Liver (tissue), 9 donors: Measurements from ENCODE around the gene GALNT17. TPM values are rescaled to one million over a fixed set of nuclear protein-coding genes. Genes with fewer than 3 reads are reported as not detected.

Experiments used
- DNase-seq: peaks from one replicate; pipeline ENCODE4 v3.0.0-alpha.2; 2017; ENCODE audit warnings: low spot score
- H3K27ac ChIP-seq, 2 donors: one replicate each; pipeline ENCODE4 v1.7.0; 2013; ENCODE audit warnings: inconsistent platforms in 2 of 2, low read length in 2 of 2, control low read depth in 1 of 2, low read depth in 1 of 2, mild to moderate bottlenecking in 1 of 2
- H3K27me3 ChIP-seq, 4 donors: one replicate each; pipeline versions ENCODE4 v1.6.1 to v1.7.0; 2013; ENCODE audit warnings: low read length in 3 of 4, inconsistent platforms in 1 of 4, mild to moderate bottlenecking in 1 of 4, moderate library complexity in 1 of 4; ENCODE audit not compliant: control insufficient read depth in 4 of 4, insufficient read depth in 4 of 4
- H3K36me3 ChIP-seq, 4 donors: one replicate each; pipeline versions ENCODE4 v1.6.1 to v1.7.0; 2013; ENCODE audit warnings: low read length in 3 of 4, mild to moderate bottlenecking in 3 of 4, low read depth in 1 of 4, moderate library complexity in 1 of 4; ENCODE audit not compliant: control insufficient read depth in 4 of 4, insufficient read depth in 3 of 4
- H3K4me1 ChIP-seq, 4 donors: one replicate each; pipeline versions ENCODE4 v1.6.1 to v1.7.0; 2013; ENCODE audit warnings: low read length in 3 of 4, mild to moderate bottlenecking in 3 of 4, moderate library complexity in 1 of 4; ENCODE audit not compliant: control insufficient read depth in 4 of 4, insufficient read depth in 4 of 4
- H3K4me3 ChIP-seq, 3 donors: one replicate each; pipeline versions ENCODE4 v1.6.1 to v1.7.0; 2013; ENCODE audit warnings: low read length in 3 of 3, control low read depth in 1 of 3, low read depth in 1 of 3, mild to moderate bottlenecking in 1 of 3
- H3K9ac ChIP-seq, 2 donors: one replicate each; pipeline ENCODE4 v1.7.0; 2013; ENCODE audit warnings: low read length in 2 of 2, mild to moderate bottlenecking in 2 of 2, moderate library complexity in 2 of 2, control low read depth in 1 of 2, low read depth in 1 of 2
- H3K9me3 ChIP-seq, 4 donors: one replicate each; pipeline versions ENCODE4 v1.6.1 to v1.7.0; 2013; ENCODE audit warnings: low read length in 3 of 4; ENCODE audit not compliant: control insufficient read depth in 4 of 4
- ATF3 ChIP-seq: IDR thresholded peaks from 2 replicates; pipeline ENCODE4 v1.6.1; 2016; ENCODE audit warnings: antibody characterized with exemption
- CTCF ChIP-seq: fragments of 150-350 bp; IDR thresholded peaks from 2 replicates; pipeline ENCODE4 v1.5.1; 2017; ENCODE audit warnings: improper control_type of control experiment, low read depth, low read length; ENCODE audit not compliant: missing input control
- FOXA1 ChIP-seq: IDR thresholded peaks from 2 replicates; pipeline ENCODE4 v1.6.1; 2016; ENCODE audit warnings: antibody characterized with exemption
- FOXA2 ChIP-seq: IDR thresholded peaks from 2 replicates; pipeline ENCODE4 v1.6.1; 2016; ENCODE audit warnings: antibody characterized with exemption
- GABPA ChIP-seq, 2 donors: IDR thresholded peaks in 1 of 2; conservative IDR thresholded peaks in 1 of 2; 2 replicates each; pipeline ENCODE4 v1.6.1; 2016; ENCODE audit warnings: antibody characterized with exemption in 2 of 2, mild to moderate bottlenecking in 1 of 2, moderate library complexity in 1 of 2
- HNF4G ChIP-seq: IDR thresholded peaks from 2 replicates; pipeline ENCODE4 v1.6.1; 2016; ENCODE audit warnings: antibody characterized with exemption
- JUND ChIP-seq, 2 donors: IDR thresholded peaks; 2 replicates each; pipeline ENCODE4 v1.6.1; 2016; ENCODE audit warnings: antibody characterized with exemption in 2 of 2
- MAX ChIP-seq: IDR thresholded peaks from 2 replicates; pipeline ENCODE4 v1.6.1; 2016; ENCODE audit warnings: antibody characterized with exemption
- NR2F2 ChIP-seq: IDR thresholded peaks from 2 replicates; pipeline ENCODE4 v1.6.1; 2016; ENCODE audit warnings: antibody characterized with exemption
- RAD21 ChIP-seq, 2 donors: IDR thresholded peaks; 2 replicates each; pipeline ENCODE4 v1.6.1; 2016; ENCODE audit warnings: antibody characterized with exemption in 2 of 2, mild to moderate bottlenecking in 2 of 2
- REST ChIP-seq: IDR thresholded peaks from 2 replicates; pipeline ENCODE4 v1.6.1; 2016; ENCODE audit warnings: antibody characterized with exemption, mild to moderate bottlenecking
- RXRA ChIP-seq, 2 donors: IDR thresholded peaks; 2 replicates each; pipeline ENCODE4 v1.6.1; 2017 to 2018; ENCODE audit warnings: antibody characterized with exemption in 2 of 2, mild to moderate bottlenecking in 1 of 2
- TAF1 ChIP-seq: conservative IDR thresholded peaks from 2 replicates; pipeline ENCODE4 v1.6.1; 2016; ENCODE audit warnings: antibody characterized with exemption, mild to moderate bottlenecking
- ZBTB33 ChIP-seq: IDR thresholded peaks from 2 replicates; pipeline ENCODE4 v1.6.1; 2016; ENCODE audit warnings: antibody characterized with exemption
- WGBS: extraction: QIAGEN DNeasy Blood & Tissue Kit; methylation state at CpG from one replicate; pipeline ENCODE4 v1.1.7; 2013; 5-methylcytosine and 5-hydroxymethylcytosine counted together
- polyA plus RNA-seq, 2 donors: library from polyadenylated mRNA; stranded (reverse) in 1 of 2; unstranded in 1 of 2; fragments of 200-250 nt in 1 of 2; fragments of >200 nt in 1 of 2; fragmentation: Nextera tagmentation in 1 of 2; extraction: Ambion mirVana in 1 of 2; gene quantifications; one replicate each; pipeline versions ENCODE4 v1.2.1 to v1.2.3, GENCODE V29; 2013 to 2015
- total RNA-seq, 2 donors: library from RNA; depleted of rRNA; stranded (reverse); fragments of >200 nt; gene quantifications; one replicate each; pipeline ENCODE4 v1.2.3, GENCODE V29; 2014
- donor health status: healthy.
- donor health status: healthy.
- donor health status: healthy.
- donor health status: healthy.
- donor health status: healthy.

GALNT17 gene
- total and polyA plus RNA-seq, 4 donors, result 0.10 to 0.42 (median 0.37) TPM; not detected in 1

- no peak for TF ChIP-seq REST
- TF ChIP-seq TAF1, result no peak
- TF ChIP-seq MAX, result no peak
- TF ChIP-seq FOXA1, result no peak
- TF ChIP-seq RXRA (IDR thresholded peaks at IDR 0.05), result no peak
- no peak for TF ChIP-seq JUND (IDR thresholded peaks at IDR 0.05)
- TF ChIP-seq FOXA2, result no peak
- TF ChIP-seq HNF4G, result no peak
- no peak for TF ChIP-seq RAD21 (IDR thresholded peaks at IDR 0.05)
Measured at GRCh38 chr7:71497256-71497946, 365.5 kb downstream of the GALNT17 start (continued).

- TF ChIP-seq CTCF, result no peak
- TF ChIP-seq JUND (IDR thresholded peaks at IDR 0.05), result no peak
- TF ChIP-seq ATF3, result no peak
- TF ChIP-seq NR2F2, result no peak
- TF ChIP-seq RXRA (IDR thresholded peaks at IDR 0.05), result no peak
- no peak for TF ChIP-seq HNF4G
- no peak for TF ChIP-seq GABPA (IDR thresholded peaks at IDR 0.05 in 1 of 2, conservative IDR thresholded peaks at IDR 0.05 in 1 of 2)
- no peak for TF ChIP-seq ZBTB33
- DNase-seq, result no peak
- Histone ChIP-seq H3K9me3 (peaks cover 0 to 1% (median 0%) of the 10 kb centered on the region in 4 donors), H3K4me1 (no peaks in the 10 kb centered on the region), H3K9ac (no peak overlapping the region), H3K27me3 (peaks cover 0 to 3% (median 0%) of the 10 kb centered on the region in 4 donors), H3K4me3 (no peak overlapping the region), H3K27ac (no peak overlapping the region), H3K36me3 (no peaks in the 10 kb centered on the region)
- WGBS, result 71% methylated on average over 3 of the region's 3 CpGs
Measured at GRCh38 chr7:71498381-71498780, 366.4 kb downstream of the GALNT17 start.
